Sigmoid colon (tissue), 4 donors: ENCODE measurements around the gene ADIPOR1.

Experiments used
- EP300 ChIP-seq, 4 donors: sonication (generic); formaldehyde crosslinking; IDR thresholded peaks; one replicate each; pipeline ENCODE4 v1.6.1; 2017; ENCODE audit warnings: antibody characterized with exemption in 4 of 4
- POLR2AphosphoS5 ChIP-seq, 4 donors: sonication (generic); formaldehyde crosslinking; IDR thresholded peaks; one replicate each; pipeline ENCODE4 v1.6.1; 2017; ENCODE audit warnings: antibody characterized with exemption in 4 of 4
- TF ChIP-seq, protein P1 (sequence below), 4 experiments: fragments of 450-650 bp in 3 of 4; fragments of 200-600 bp in 1 of 4; IDR thresholded peaks; one replicate each; pipeline ENCODE4 v1.5.1; 2016 to 2019; ENCODE audit warnings: antibody characterized with exemption in 4 of 4, mild to moderate bottlenecking in 3 of 4, moderate library complexity in 2 of 4

DNA sequence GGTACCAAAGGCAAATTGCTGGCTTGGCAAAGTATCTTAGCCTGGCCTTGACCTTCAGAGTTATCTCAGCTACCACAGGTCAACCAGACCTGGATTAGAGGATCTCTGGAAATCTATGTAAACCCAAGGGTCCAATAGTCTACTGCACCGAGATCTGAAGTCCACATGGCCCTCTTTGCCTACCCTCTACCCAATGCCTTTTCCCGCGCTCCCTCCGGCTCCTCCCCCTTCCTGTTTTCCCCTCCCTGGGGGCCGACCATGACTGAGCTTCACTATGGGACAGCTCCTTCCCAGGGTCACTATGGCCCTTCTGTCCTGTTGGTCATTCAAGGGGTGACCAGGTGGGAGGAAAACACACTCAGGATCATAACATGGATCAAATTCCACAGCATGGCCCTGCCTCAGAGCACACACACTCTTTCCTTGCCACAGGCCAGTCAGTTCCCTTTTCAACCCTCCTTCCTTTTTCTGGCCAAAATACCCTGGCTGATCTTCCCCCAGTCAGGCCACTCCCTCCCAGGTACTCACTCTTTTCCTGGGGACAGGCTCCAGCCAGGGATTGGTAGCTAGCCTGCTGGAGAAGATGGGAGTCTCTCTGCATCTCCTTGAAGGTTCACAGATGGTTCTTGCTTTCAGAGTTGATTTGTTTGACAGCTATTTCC is 29.9 kb upstream of the ADIPOR1 start:
- TF ChIP-seq, protein P1, sequence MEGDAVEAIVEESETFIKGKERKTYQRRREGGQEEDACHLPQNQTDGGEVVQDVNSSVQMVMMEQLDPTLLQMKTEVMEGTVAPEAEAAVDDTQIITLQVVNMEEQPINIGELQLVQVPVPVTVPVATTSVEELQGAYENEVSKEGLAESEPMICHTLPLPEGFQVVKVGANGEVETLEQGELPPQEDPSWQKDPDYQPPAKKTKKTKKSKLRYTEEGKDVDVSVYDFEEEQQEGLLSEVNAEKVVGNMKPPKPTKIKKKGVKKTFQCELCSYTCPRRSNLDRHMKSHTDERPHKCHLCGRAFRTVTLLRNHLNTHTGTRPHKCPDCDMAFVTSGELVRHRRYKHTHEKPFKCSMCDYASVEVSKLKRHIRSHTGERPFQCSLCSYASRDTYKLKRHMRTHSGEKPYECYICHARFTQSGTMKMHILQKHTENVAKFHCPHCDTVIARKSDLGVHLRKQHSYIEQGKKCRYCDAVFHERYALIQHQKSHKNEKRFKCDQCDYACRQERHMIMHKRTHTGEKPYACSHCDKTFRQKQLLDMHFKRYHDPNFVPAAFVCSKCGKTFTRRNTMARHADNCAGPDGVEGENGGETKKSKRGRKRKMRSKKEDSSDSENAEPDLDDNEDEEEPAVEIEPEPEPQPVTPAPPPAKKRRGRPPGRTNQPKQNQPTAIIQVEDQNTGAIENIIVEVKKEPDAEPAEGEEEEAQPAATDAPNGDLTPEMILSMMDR (IDR thresholded peaks at IDR 0.05): no peak
- TF ChIP-seq EP300 (IDR thresholded peaks at IDR 0.05) (no peak), POLR2AphosphoS5 (IDR thresholded peaks at IDR 0.05) (no peak)
